ENCODE data around the gene DNASE1L1. TPM values are rescaled to one million over a fixed set of nuclear protein-coding genes. Genes with fewer than 3 reads are reported as not detected.

The DNASE1L1 gene
- total RNA-seq, 2 donors from 2014 or later: 20.5 to 22.6 TPM

DNA sequence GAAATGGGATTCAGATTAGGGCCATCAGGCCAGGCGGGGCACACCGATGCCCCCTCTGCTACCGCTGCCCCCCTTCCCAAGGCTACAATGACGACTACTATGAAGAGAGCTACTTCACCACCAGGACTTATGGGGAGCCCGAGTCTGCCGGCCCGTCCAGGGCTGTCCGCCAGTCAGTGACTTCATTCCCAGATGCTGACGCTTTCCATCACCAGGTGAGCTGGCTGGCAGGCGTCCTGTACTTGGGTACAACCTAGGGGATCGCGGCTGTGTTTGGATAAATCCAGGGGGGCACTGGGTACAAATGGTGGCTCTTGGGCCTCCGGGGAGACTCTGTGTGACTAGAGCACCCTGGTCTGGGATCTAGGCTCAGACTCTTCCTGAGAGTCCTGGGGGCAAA, 28.9 kb downstream of the DNASE1L1 start:
- Mint-ChIP-seq H3K27me3 (no peaks in the 10 kb centered on the region), H3K27ac (peak overlapping the region; percentile 85), H3K36me3 (ENCODE audit: low read depth) (no peaks in the 10 kb centered on the region), H3K4me1 (peaks cover 8% of the 10 kb centered on the region), H3K4me3 (peak overlapping the region; percentile 84)
- no peak for DNase-seq
- no peaks in the 10 kb centered on the region for H3K9me3 ChIP-seq (ENCODE audit: control insufficient read depth, low read length, poor library complexity, severe bottlenecking)
- no peak for ATAC-seq

GRCh38 chrX:154379569-154379951, 29.5 kb downstream of the DNASE1L1 start:
- H3K9me3 ChIP-seq (ENCODE audit: control insufficient read depth, low read length, poor library complexity, severe bottlenecking): no peaks in the 10 kb centered on the region
- Mint-ChIP-seq H3K27me3 (no peaks in the 10 kb centered on the region), H3K36me3 (ENCODE audit: low read depth) (no peaks in the 10 kb centered on the region), H3K4me1 (peaks cover 8% of the 10 kb centered on the region), H3K4me3 (peak overlapping the region; percentile 84), H3K27ac (peak overlapping the region; percentile 85)
- ATAC-seq: no peak
- DNase-seq: no peak

GRCh38 chrX:154378799-154379568, 30.1 kb downstream of the DNASE1L1 start, which contains the start of gene EMD:
Gene EMD (plus strand): TSS chrX:154379295. CDS start chrX:154379485, 190 bp downstream.
- peak within 1 kb of the TSS; percentile 84 for H3K4me3 Mint-ChIP-seq
- no peaks in the 10 kb centered on the region for H3K27me3 Mint-ChIP-seq
- peaks cover 8% of the 10 kb centered on the region for H3K4me1 Mint-ChIP-seq
- no peaks in the 10 kb centered on the region for H3K9me3 ChIP-seq (ENCODE audit: control insufficient read depth, low read length, poor library complexity, severe bottlenecking)
- H3K27ac Mint-ChIP-seq: peak within 1 kb of the TSS; percentile 85
- peak; percentile 90 to 95 (median 91) for DNase-seq
- ATAC-seq: peak; percentile 83
- no peaks in the 10 kb centered on the region for H3K36me3 Mint-ChIP-seq (ENCODE audit: low read depth)

- DNase-seq: peak in 2 of 3 donors; percentile 33 to 37
- no peaks in the 10 kb centered on the region for H3K36me3 Mint-ChIP-seq (ENCODE audit: low read depth)
Observed at GRCh38 chrX:154378059-154378798, 30.8 kb downstream of the DNASE1L1 start.

GRCh38 chrX:154376774-154377173, 32.3 kb downstream of the DNASE1L1 start:
- no peak overlapping the region for H3K4me3 Mint-ChIP-seq
- peaks cover 12% of the 10 kb centered on the region for H3K4me1 Mint-ChIP-seq
- ATAC-seq (no peak), DNase-seq (no peak)
- no peaks in the 10 kb centered on the region for H3K27me3 Mint-ChIP-seq
- peak overlapping the region; percentile 51 for H3K27ac Mint-ChIP-seq
- no peaks in the 10 kb centered on the region for H3K36me3 Mint-ChIP-seq (ENCODE audit: low read depth)
- no peaks in the 10 kb centered on the region for H3K9me3 ChIP-seq (ENCODE audit: control insufficient read depth, low read length, poor library complexity, severe bottlenecking)

More at GRCh38 chrX:154378059-154378798, 30.8 kb downstream of the DNASE1L1 start:
- H3K27ac Mint-ChIP-seq: peak overlapping the region; percentile 51
- no peaks in the 10 kb centered on the region for H3K27me3 Mint-ChIP-seq
- H3K4me3 Mint-ChIP-seq: peak overlapping the region; percentile 67
- H3K4me1 Mint-ChIP-seq: peaks cover 8% of the 10 kb centered on the region
- ATAC-seq: peak; percentile 1
- no peaks in the 10 kb centered on the region for H3K9me3 ChIP-seq (ENCODE audit: control insufficient read depth, low read length, poor library complexity, severe bottlenecking)

DNA sequence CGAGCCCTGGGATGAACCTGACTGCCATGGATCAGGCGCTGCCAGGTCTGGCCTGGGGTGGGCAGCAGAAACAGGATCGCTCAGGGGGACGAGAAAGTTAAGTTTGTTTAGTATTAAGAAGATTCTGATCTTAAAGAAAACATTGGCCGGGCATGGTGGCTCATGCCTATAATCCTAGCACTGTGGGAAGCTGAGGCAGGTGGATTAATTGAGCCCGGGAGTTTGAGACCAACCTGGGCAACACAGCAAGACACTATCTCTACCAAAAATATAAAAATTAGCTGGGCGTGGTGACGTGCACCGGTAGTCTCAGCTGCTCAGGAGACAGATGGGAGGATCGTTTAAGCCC, 33.9 kb downstream of the DNASE1L1 start:
- H3K27ac Mint-ChIP-seq: peak overlapping the region; percentile 29
- no peak for ATAC-seq
- no peaks in the 10 kb centered on the region for H3K9me3 ChIP-seq (ENCODE audit: control insufficient read depth, low read length, poor library complexity, severe bottlenecking)
- peaks cover 7% of the 10 kb centered on the region for H3K4me1 Mint-ChIP-seq
- no peak for DNase-seq
- no peaks in the 10 kb centered on the region for H3K27me3 Mint-ChIP-seq
- H3K36me3 Mint-ChIP-seq (ENCODE audit: low read depth): no peaks in the 10 kb centered on the region
- no peak overlapping the region for H3K4me3 Mint-ChIP-seq

DNA sequence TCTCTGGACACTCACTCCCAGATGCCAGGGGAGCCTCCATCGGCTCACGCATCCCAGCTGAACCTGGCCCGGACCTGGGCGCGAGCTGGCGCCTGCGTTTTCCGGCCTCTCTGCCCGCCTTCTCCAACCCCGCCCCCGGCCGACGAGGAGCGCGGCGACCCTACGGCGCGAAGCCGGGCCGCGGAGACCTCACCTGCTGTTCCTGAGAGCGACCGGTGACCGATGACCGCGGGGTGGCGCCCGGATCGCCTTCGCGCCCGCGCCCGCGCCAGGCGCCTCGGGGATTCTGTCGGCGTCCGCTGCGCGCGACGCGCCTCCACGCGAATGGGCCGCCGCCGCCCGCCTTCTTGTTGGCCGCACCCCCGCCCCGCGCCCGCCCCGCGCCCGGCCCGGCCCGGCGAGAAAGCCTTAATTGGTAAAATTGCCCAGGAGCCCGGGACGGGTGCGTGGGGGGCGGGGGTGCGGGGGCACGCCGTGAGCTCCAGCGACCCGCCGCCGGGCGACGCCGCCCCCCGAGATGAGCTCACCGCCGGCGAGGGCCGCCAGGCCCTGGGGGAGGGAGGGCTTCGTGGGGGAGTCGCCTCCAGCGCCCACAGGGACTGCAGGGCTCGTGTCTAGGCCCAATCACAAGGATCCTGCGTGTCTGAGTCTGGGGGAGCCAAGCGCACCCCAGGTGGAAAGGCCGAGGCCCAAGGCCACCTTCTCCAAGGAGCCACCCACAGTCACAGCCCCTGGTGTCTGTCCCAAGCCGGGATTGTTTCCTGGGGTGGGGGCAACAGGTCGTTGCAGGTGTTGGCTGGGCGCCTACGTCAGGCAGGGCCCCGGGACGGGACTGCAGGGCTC, 34.5 kb downstream of the DNASE1L1 start, which contains the start of gene FLNA:
TSS of gene FLNA (minus strand) at position 322 of the 843 bp plus-strand sequence. CDS start 3,389 bp downstream, outside the sequence.
- Mint-ChIP-seq H3K27me3 (no peaks in the 10 kb centered on the region), H3K36me3 (ENCODE audit: low read depth) (no peaks in the 10 kb centered on the region), H3K27ac (peak within 1 kb of the TSS; percentile 29), H3K4me1 (peaks cover 4% of the 10 kb centered on the region), H3K4me3 (peak within 1 kb of the TSS; percentile 70)
- DNase-seq (no peak), ATAC-seq (no peak)
- no peaks in the 10 kb centered on the region for H3K9me3 ChIP-seq (ENCODE audit: control insufficient read depth, low read length, poor library complexity, severe bottlenecking)

- Mint-ChIP-seq H3K4me3 (peak overlapping the region; percentile 70), H3K36me3 (ENCODE audit: low read depth) (no peaks in the 10 kb centered on the region), H3K27ac (no peak overlapping the region), H3K27me3 (no peaks in the 10 kb centered on the region), H3K4me1 (peaks cover 4% of the 10 kb centered on the region)
- no peaks in the 10 kb centered on the region for H3K9me3 ChIP-seq (ENCODE audit: control insufficient read depth, low read length, poor library complexity, severe bottlenecking)
- no peak for DNase-seq
- ATAC-seq: no peak
Observed at GRCh38 chrX:154373340-154374306, 35.4 kb downstream of the DNASE1L1 start.

DNA sequence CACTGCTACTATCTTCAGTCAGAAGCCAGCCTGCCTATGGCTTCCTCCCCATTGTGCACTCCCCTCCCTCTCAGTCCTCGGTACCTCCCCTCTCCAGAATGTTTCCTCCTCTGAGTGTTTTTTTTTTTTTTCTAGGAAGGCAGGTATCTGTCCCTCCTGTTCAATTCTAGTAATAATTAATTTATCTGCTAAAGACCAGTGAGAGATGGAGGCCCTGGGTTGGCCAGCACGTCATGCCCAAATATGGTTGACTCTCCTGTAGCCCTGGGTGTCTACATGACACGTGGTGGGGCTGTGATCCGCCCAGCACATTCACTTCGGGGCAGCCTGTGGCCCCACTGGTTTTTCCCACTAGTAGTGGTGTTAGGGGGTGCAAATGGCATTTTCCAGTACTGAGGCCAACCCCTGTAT, 36.4 kb downstream of the DNASE1L1 start:
- H3K9me3 ChIP-seq (ENCODE audit: control insufficient read depth, low read length, poor library complexity, severe bottlenecking): no peaks in the 10 kb centered on the region
- Mint-ChIP-seq H3K4me3 (peak overlapping the region; percentile 85), H3K36me3 (ENCODE audit: low read depth) (no peaks in the 10 kb centered on the region), H3K27ac (peak overlapping the region; percentile 88), H3K4me1 (peaks cover 9% of the 10 kb centered on the region), H3K27me3 (no peaks in the 10 kb centered on the region)
- ATAC-seq (no peak), DNase-seq (peak in 1 of 3 donors; percentile 25)

GRCh38 chrX:154371789-154372300, 37.2 kb downstream of the DNASE1L1 start:
- H3K36me3 Mint-ChIP-seq (ENCODE audit: low read depth): no peaks in the 10 kb centered on the region
- peak overlapping the region; percentile 88 for H3K27ac Mint-ChIP-seq
- DNase-seq (no peak), ATAC-seq (no peak)
- H3K4me1 Mint-ChIP-seq: peaks cover 9% of the 10 kb centered on the region
- H3K27me3 Mint-ChIP-seq: no peaks in the 10 kb centered on the region
- H3K4me3 Mint-ChIP-seq: peak overlapping the region; percentile 85
- no peaks in the 10 kb centered on the region for H3K9me3 ChIP-seq (ENCODE audit: control insufficient read depth, low read length, poor library complexity, severe bottlenecking)

- Mint-ChIP-seq H3K4me1 (peaks cover 9% of the 10 kb centered on the region), H3K4me3 (peak overlapping the region; percentile 85), H3K27ac (peak overlapping the region; percentile 88), H3K36me3 (ENCODE audit: low read depth) (no peaks in the 10 kb centered on the region), H3K27me3 (no peaks in the 10 kb centered on the region)
- ATAC-seq (peak; percentile 65), DNase-seq (peak; percentile 80 to 88 (median 84))
- no peaks in the 10 kb centered on the region for H3K9me3 ChIP-seq (ENCODE audit: control insufficient read depth, low read length, poor library complexity, severe bottlenecking)
Observed at GRCh38 chrX:154371017-154371788, 37.9 kb downstream of the DNASE1L1 start.

Data from T-helper 17 cell (primary cell).